ENCODE results near the gene PRKN. TPM values are rescaled to one million over a fixed set of nuclear protein-coding genes. Genes with fewer than 3 reads are reported as not detected.

The PRKN gene
- total RNA-seq, 4 donors from 2014 or later = 5.5 to 17.9 (median 6.8) TPM

DNA sequence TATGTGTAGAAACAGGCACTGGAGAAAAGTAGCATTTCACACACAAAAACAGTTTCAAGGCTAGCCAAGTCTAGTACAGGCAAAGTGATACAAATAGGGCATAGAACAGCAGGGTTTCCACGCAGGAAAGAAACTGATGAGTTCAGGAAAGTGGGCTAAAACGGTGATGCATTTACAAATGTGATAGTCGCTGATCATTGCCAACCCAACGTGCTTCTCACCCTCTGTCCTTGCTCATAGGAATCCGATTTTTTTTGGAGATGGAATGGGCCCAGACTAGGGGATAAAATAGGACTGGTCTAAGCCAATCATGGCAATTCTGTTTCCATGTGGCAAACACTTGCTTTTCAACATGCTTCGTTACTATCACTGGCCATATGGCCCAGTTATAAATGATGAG is 536.6 kb downstream of the PRKN start:
- Histone ChIP-seq H3K27me3 (no peaks in the 10 kb centered on the region), H3K9me3 (no peaks in the 10 kb centered on the region), H3K27ac (no peak overlapping the region), H3K36me3 (no peaks in the 10 kb centered on the region), H3K4me1 (no peaks in the 10 kb centered on the region), H3K4me3 (no peak overlapping the region)
- DNase-seq (ENCODE audit: low spot score in 2 of 2) = no peak
- WGBS, 2 donors = 92 to 94% methylated on average over 6 of the region's 6 CpGs
- TF ChIP-seq POLR2A (IDR thresholded peaks at IDR 0.05) (no peak), EP300 (IDR thresholded peaks at IDR 0.05) (no peak)
- TF ChIP-seq, protein P1, sequence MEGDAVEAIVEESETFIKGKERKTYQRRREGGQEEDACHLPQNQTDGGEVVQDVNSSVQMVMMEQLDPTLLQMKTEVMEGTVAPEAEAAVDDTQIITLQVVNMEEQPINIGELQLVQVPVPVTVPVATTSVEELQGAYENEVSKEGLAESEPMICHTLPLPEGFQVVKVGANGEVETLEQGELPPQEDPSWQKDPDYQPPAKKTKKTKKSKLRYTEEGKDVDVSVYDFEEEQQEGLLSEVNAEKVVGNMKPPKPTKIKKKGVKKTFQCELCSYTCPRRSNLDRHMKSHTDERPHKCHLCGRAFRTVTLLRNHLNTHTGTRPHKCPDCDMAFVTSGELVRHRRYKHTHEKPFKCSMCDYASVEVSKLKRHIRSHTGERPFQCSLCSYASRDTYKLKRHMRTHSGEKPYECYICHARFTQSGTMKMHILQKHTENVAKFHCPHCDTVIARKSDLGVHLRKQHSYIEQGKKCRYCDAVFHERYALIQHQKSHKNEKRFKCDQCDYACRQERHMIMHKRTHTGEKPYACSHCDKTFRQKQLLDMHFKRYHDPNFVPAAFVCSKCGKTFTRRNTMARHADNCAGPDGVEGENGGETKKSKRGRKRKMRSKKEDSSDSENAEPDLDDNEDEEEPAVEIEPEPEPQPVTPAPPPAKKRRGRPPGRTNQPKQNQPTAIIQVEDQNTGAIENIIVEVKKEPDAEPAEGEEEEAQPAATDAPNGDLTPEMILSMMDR (IDR thresholded peaks at IDR 0.05) = no peak

GRCh38 chr6:162187168-162187935 is 540.2 kb downstream of the PRKN start:
- TF ChIP-seq, protein P1 (IDR thresholded peaks at IDR 0.05) = no peak
- TF ChIP-seq EP300 (IDR thresholded peaks at IDR 0.05) (no peak), POLR2A (IDR thresholded peaks at IDR 0.05) (no peak)
- 84 to 86% methylated on average over 4 of the region's 4 CpGs for WGBS, 2 donors
- H3K27ac ChIP-seq = no peak overlapping the region
- no peak overlapping the region for H3K4me3 ChIP-seq
- H3K36me3 ChIP-seq = no peaks in the 10 kb centered on the region
- no peak for DNase-seq (ENCODE audit: low spot score in 2 of 2)
- H3K9me3 ChIP-seq = no peaks in the 10 kb centered on the region
- H3K27me3 ChIP-seq = no peaks in the 10 kb centered on the region
- H3K4me1 ChIP-seq = no peaks in the 10 kb centered on the region

- WGBS, 2 donors = 81 to 89% methylated on average over 9 of the region's 9 CpGs
- no peaks in the 10 kb centered on the region for H3K36me3 ChIP-seq
- no peak overlapping the region for H3K4me3 ChIP-seq
- no peak overlapping the region for H3K27ac ChIP-seq
- DNase-seq (ENCODE audit: low spot score in 2 of 2) = no peak
- no peaks in the 10 kb centered on the region for H3K4me1 ChIP-seq
- no peaks in the 10 kb centered on the region for H3K9me3 ChIP-seq
- H3K27me3 ChIP-seq = no peaks in the 10 kb centered on the region
- TF ChIP-seq EP300 (IDR thresholded peaks at IDR 0.05) (no peak), POLR2A (IDR thresholded peaks at IDR 0.05) (no peak)
Observed at GRCh38 chr6:162184465-162184864, 543.1 kb downstream of the PRKN start.

- Histone ChIP-seq H3K4me3 (no peak overlapping the region), H3K36me3 (no peaks in the 10 kb centered on the region), H3K27me3 (no peaks in the 10 kb centered on the region), H3K9me3 (no peaks in the 10 kb centered on the region), H3K27ac (no peak overlapping the region), H3K4me1 (peaks cover 0 to 6% (median 0%) of the 10 kb centered on the region in 4 donors)
- 77% methylated on average over 6 of the region's 6 CpGs for WGBS, 2 donors
- DNase-seq (ENCODE audit: low spot score in 2 of 2) = no peak
- TF ChIP-seq, protein P1 (IDR thresholded peaks at IDR 0.05) = no peak
- TF ChIP-seq EP300 (IDR thresholded peaks at IDR 0.05) (no peak), POLR2A (IDR thresholded peaks at IDR 0.05) (no peak)
Observed at GRCh38 chr6:162181741-162182401, 545.7 kb downstream of the PRKN start.

DNA sequence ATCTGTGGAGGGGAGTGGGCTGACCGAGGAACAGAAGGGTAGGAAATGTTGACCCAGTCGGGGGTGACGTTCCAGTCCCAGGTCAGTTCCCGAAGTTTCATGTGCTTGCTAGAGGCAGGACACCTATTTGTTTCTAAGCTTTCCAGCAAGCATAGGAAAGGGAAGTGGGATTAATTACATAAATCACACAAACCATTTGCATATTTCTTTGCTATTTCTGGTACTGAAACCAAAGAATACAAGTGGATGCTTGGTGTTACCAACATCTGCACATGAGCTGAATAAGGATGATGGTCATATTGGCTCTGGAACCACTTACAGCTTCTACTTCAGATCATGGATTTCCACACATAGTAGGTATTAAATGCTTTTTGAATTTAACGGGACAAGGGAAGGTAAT is 546.5 kb downstream of the PRKN start:
- H3K27ac ChIP-seq = no peak overlapping the region
- H3K4me1 ChIP-seq = peaks cover 0 to 6% (median 0%) of the 10 kb centered on the region in 4 donors
- H3K27me3 ChIP-seq = no peaks in the 10 kb centered on the region
- no peaks in the 10 kb centered on the region for H3K36me3 ChIP-seq
- no peak overlapping the region for H3K4me3 ChIP-seq
- H3K9me3 ChIP-seq = no peaks in the 10 kb centered on the region
- 87 to 93% methylated on average over 5 of the region's 5 CpGs for WGBS, 2 donors
- TF ChIP-seq POLR2A (IDR thresholded peaks at IDR 0.05) = no peak
- TF ChIP-seq EP300 (IDR thresholded peaks at IDR 0.05) = no peak
- TF ChIP-seq, protein P1 (IDR thresholded peaks at IDR 0.05) = no peak
- DNase-seq (ENCODE audit: low spot score in 2 of 2) = no peak

Data from tibial nerve (tissue), 4 donors.